Esophagus muscularis mucosa (tissue), 4 donors: ENCODE data around the gene ZNF534.

Source experiments
- CTCF ChIP-seq, 3 experiments: fragments of 200-600 bp in 2 of 3; fragments of 450-650 bp in 1 of 3; sonication (generic) in 2 of 3; IDR thresholded peaks; one replicate each; pipeline ENCODE4 v1.5.1; 2017 to 2019; ENCODE audit warnings: antibody characterized with exemption in 3 of 3, mild to moderate bottlenecking in 2 of 3, moderate library complexity in 1 of 3
- EP300 ChIP-seq: sonication (generic); formaldehyde crosslinking; IDR thresholded peaks from one replicate; pipeline ENCODE4 v1.6.1; 2017; ENCODE audit warnings: antibody characterized with exemption
- POLR2A ChIP-seq: fragments of 450-650 bp; IDR thresholded peaks from one replicate; pipeline ENCODE4 v1.6.1; 2017; ENCODE audit warnings: antibody characterized with exemption, moderate library complexity, mild to moderate bottlenecking, low read depth

- TF ChIP-seq EP300, result no peak
- TF ChIP-seq CTCF (IDR thresholded peaks at IDR 0.05), result no peak
- TF ChIP-seq POLR2A, result no peak
These were observed 63.4 kb downstream of the ZNF534 start for GRCh38 chr19:52492201-52492993.
